HG02840 (cell line): ENCODE data around the gene NOP9.
A peak's percentile ranks its signal among the peaks of the same experiment; 100 is the strongest.

Experiments used
- ATAC-seq: cut with Tn5 transposase; IDR thresholded peaks from one replicate; pipeline ENCODE4 v1.9.1; 2021; ENCODE audit warnings: mild to moderate bottlenecking, moderate library complexity, moderate number of reproducible peaks; ENCODE audit not compliant: unreplicated experiment, low FRiP score

The NOP9 gene

GRCh38 chr14:24262821-24263733 is 36.6 kb upstream of the NOP9 start, which contains the start of gene TGM1:
TSS of gene TGM1 (minus strand) at chr14:24263177. CDS start at chr14:24262352, 825 bp downstream.
- ATAC-seq, result no peak

DNA sequence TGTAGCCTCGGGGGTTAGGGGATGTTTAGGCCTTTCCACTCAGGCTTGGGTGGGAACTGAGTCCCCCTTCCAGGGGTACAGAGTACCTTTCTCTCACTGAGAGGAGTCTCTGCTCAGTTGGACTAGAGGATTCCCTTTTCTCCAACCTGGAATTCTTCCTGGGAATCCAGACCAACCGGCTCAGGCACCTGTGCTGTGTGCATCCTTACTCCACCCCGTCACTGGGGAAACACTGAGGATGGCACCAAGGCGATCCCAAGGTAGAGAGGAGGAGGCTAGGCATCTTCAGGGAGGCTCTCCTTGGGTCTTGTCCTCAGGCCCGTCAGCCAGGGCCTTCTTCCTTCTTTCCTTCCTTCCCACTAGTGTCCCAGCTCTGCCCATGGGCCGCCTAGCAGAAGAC is 35.8 kb upstream of the NOP9 start:
- no peak for ATAC-seq

DNA sequence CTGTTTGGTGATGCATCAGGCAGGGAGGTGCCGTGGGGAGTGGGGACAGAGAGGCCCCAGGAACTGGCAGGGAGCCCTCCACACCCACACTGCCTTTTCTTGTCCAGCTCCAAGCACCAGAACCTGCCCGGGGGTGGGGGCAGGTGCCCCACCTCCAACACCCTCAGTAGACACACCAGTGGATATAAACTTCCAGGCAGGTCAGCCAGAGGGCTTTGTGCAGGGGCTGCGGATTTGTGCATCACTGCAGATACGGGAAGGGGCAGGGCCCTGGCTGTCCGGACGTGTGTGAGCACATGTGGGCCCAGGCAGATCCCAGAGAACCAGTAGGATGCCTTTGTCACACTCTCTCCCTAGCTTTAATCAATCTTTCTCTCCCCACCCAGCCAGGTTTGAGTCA is 35.4 kb upstream of the NOP9 start:
- no peak for ATAC-seq

DNA sequence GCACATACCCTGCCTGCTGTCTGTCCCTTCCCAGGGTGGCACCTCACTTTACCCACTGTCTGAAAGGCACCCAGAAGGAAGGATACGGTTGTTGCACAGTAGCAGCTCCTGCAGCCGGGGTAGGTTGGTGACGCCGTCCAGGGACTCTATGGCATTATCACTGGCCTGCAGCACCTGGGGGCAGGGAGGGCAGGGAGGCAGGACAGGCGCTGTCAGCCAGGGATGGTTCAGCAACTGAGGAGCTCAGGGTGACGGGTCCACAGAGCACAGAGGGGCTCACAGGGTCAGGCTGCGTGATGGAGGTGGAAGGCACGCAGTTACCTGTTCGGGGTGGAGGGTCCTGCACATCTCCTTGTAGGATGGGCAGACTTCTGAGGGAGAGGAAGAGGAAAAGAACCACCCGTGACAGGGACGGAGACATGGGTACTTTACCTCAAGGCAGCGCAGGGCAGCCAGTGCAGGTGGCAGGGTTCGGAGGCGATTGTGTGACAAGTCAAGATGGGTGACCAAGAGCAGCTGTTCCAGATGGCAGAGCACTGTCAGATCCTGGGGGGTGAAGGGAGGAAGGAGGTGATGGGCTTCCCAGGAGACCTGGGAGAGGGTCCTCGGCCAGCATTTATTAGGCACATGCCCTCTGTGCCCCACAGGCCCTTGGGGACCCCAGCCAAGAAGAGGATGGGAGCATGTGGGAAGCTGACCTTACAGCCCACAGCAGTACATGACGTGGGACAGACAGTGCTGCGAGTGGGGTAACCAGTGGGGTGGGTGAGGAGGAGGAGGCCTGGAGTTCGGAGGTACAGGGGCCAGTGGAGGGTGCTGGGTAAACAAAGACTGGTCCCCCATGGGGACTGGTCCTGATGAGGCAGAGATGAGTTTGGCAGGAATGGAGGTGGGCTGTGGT is 33.1 kb upstream of the NOP9 start:
- ATAC-seq, result no peak

DNA sequence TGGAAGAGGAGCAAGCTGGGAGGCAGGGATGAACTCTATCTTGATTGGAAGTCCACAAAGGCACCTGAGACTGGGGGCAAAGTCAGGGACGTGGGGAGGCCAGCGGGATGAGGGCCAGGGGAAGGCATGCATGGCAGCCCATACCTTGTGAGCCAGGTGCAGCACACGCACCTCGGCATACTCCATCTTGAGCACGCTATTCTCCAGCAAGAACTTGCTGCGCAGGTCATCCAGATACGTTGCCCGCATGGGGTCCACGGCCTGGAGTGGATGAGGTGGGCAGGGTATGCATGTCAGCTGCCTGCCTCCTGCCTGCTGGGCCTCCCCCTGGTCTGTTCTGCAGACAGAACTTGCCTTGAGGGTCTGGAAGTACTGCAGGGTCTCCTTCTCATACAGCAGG is 32.1 kb upstream of the NOP9 start:
- no peak for ATAC-seq

DNA sequence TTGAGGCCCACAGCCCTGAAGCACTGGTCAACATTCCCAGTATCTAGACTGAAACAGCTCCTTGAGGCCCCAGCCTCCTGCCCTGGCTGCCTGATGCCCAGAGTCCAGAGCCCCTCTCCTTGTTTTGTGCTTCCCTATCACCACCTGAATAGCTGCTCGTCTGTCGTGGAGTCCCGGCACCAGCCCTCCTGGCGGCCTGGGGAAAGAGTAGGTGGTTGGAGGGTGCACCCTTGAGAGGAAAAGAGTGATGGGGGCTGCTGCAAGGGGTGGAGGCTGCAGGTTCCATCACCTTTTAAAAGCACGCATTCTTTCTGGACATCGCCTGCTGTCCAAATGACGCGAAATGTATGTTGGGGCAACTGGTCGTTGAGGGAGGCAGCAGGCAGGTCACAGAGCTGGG is 31.4 kb upstream of the NOP9 start:
- no peak for ATAC-seq

GRCh38 chr14:24269368-24269767 is 30.3 kb upstream of the NOP9 start:
- ATAC-seq, result no peak

GRCh38 chr14:24269910-24270536 is 29.6 kb upstream of the NOP9 start:
- no peak for ATAC-seq

DNA sequence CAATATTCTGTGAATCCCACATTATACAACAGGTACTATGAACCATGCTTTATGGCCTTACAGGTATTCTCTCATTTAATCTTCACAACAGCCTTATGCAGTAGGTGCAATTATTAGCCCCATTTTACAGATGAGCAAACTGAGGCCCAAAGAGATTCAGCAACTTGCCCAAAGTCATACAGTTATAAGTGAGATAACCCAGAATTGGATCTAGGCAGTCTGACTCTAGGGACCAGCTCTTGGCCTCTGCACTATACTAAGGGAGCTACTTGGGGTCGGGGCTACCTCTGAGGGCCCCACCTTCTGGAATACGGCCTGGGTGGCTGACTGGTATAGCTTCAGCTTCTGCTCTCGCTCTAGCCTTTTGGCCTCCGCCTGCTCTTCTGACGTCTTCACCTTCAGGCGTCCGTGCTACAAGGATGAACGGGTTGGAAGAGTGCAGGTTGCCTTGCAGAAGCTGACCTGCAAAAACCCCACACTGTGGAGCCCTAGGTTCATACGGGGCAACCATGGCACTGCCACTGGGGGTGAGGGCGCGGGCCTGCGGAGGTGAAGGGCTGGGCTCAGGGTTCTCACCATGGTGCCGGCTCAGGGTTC is 29.0 kb upstream of the NOP9 start:
- no peak for ATAC-seq

DNA sequence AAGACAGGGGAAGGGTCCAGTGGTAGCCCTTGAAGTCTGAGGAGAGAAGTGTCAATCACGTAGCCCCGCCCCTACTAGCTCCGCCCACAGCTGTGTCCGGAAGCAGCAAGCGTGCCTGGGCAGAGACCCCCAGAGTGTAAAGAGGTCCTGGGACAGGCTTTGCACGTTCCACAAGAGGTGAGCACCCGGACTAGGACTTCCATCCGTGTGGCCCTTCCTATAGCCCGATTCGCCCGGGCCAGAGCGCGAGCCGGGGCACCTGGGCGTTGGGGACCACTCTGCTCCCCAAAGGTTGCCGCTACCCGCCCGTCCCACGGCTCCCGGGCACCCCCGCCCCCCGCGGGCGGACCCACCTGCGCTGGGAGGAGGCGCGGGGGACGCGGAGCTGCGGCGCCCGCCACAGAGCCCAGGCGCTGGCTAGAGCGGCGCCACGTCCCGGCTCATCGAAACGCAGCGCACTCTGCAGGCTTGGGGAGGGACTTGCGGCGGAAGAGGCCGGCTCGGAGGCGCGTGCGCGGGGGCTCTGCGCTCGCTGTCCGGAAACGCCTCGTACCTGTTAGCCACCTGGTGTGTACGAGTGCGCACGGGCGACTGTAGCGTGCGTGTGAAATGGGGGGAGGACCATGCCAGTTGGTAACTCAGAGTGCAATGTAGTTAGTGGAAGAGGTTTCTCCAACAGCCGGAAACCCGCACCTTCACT is 28.4 kb upstream of the NOP9 start, which contains the start of gene RABGGTA:
RABGGTA (minus strand) TSS at position 464 of the 700 bp plus-strand sequence. CDS start 482 bp downstream, outside the sequence.
- ATAC-seq, result peak; percentile 86

DNA sequence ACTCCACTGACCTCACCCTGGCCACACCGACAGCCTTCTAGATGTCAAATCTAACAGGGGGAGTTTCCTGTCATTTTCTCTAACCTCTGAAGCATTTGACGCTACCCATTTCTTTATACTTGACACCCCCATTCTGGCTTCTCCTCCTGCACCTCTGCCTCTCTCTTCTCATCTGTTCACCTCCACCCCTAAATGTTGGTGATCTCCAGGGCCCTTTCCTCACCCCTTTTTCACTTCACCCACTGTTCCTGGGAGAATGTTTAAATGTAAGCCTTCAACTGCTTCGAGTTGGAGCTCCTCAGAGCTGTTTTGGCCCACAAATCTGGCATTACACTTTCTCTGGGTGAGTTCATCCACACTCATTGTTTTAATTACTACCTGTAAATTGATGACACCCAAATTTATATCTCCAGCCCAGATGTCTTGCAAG is 27.8 kb upstream of the NOP9 start:
- ATAC-seq, result no peak

- ATAC-seq, result no peak
These were observed 27.2 kb upstream of the NOP9 start for GRCh38 chr14:24272467-24272866.

DNA sequence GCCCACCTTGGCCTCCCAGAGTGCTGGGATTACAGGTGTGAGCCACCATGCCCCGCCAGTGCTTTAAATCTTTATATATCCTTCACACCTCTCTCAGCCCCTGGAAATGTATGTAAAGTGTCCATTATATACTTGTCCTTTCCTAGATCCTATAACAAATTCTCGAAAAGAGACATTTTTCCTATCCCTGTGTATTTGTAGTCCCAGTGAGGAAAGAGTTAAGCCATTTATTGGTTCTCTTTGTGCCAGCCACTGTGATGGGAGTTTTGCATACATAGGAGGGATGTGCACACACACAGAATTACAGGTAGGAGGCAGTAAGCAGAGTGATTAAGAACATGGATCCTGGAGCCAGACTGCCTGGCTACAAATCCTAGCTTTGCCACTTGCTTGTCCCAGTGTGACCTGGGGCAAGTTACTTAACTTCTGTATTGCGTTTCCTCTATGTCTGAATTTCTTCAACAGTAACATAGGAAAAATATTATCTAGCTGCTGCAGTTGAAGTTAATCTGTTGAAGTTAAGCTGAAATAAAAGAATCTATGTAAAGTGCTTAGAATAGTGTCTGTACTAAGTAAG is 26.1 kb upstream of the NOP9 start:
- no peak for ATAC-seq

DNA sequence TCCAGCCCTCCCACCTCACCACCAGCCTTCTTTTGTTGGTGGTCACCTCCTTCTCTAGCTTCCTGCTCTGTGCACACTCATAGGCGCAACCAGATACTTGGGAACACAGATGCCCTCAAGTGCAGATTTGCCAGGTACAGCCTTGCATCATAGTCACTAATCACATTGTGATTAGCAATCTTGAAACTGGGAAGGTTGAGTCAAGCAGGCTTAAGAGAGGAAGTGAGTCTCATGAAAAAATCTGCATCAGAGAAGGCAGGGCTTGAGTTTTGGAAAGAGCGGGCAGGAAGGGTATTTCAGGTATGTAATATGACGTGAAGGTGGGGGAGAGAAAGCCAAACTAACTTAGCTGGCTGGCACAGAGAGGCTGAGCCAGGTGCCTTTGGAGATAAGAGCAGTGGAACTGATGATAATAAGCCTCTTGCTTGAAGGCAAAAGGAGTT is 25.5 kb upstream of the NOP9 start:
- peak; percentile 35 for ATAC-seq

- ATAC-seq, result no peak
These were observed 22.6 kb upstream of the NOP9 start for GRCh38 chr14:24277071-24277470.

DNA sequence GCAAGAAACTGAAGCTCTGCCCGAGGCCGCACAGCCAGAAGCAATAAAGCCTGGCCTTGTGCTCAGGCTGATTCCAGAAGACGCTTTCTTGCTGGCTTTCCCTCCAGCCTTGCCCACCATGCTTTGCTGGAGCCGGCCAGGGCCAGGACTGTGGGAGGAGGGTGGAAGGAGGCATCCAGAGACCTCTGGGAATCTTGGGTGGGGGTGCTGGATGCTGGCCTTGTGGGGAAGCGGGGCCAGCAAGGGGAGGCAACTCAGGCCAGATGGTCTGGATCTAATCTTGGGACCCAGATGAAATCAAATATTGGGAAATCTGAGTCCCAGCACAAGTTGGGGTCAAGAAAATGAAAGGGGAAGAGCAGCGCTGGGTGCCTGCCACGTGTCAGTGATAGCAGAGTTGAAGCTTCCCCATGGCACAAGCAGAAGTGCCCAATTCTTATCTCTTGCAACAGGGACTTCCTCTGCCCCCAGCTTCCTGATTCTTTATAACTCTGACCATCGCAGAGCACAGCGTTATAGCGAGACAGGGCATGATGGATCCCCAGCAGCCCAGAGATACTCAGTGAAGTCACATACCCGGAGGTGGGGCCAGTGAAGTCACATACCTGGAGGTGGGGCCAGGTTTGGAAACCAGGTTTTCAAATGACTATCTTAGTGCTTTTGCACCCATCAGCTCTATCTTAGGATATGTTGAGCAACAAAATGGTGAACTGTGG is 21.9 kb upstream of the NOP9 start:
- ATAC-seq, result no peak

DNA sequence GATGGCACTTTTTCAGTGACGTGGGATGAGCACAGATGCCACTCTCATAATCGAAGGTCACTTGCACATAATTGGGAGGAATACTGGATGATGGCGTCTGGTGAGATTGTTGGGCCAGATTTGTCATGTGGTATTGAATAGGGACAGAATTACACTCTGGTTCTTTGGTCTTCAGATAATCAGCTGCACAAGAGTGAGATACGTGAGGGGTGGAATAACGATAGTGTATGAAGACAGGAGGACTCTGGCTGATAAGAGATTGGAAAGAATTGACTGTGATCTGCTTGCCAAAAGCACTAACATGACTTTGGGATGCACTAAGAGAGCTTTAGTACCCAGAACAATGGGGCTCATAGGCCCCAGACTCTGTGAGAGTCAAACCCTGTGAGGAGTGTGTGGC is 21.2 kb upstream of the NOP9 start:
- no peak for ATAC-seq

DNA sequence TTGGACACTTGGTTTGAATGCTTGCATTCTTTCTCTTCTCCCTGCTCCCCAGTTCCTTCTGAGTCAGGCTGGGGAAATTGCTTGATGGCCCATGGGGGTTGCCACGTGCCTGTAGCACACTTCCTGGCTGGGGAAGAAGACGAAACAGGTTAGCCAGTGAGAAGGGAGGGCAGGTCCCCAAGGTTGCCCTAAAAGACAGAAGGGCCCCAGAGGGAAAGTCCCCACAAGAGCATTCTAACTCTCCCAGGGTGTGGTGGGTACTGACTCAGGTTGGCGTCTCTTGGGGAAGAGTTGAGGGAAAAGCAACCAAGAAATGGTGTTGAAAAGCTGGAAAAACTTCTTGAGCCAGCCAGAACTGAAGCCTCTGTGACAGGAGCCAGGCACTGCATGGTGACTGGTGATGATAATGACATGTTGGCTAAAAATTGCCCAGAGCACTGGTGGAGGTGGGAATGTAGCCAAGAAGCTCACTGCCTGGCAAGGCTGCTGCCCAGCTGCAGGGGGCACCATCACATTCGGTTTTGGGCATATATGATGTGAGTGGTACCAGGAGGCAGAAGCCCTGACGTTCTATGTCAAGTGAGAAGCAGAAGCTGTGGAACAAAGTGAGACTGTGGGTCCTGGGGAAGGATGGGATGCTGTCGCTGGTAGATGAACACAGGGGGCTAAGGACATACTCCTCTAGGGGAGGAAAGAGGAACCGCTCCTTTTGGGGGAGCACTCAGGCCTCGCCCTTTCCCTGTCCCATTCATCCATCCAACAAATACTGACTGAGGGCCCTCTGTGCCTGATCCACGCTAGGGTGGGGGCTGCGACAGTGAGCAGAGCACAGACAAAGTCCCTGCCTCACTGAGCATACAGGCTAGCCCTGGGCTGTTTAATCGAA is 20.1 kb upstream of the NOP9 start:
- no peak for ATAC-seq
